ENCODE data around the gene AXIN2. TPM values are rescaled to one million over a fixed set of nuclear protein-coding genes. Genes with fewer than 3 reads are reported as not detected.

Gene AXIN2
- total RNA-seq, 1 donor from 2014 or later = 27.8 TPM

DNA sequence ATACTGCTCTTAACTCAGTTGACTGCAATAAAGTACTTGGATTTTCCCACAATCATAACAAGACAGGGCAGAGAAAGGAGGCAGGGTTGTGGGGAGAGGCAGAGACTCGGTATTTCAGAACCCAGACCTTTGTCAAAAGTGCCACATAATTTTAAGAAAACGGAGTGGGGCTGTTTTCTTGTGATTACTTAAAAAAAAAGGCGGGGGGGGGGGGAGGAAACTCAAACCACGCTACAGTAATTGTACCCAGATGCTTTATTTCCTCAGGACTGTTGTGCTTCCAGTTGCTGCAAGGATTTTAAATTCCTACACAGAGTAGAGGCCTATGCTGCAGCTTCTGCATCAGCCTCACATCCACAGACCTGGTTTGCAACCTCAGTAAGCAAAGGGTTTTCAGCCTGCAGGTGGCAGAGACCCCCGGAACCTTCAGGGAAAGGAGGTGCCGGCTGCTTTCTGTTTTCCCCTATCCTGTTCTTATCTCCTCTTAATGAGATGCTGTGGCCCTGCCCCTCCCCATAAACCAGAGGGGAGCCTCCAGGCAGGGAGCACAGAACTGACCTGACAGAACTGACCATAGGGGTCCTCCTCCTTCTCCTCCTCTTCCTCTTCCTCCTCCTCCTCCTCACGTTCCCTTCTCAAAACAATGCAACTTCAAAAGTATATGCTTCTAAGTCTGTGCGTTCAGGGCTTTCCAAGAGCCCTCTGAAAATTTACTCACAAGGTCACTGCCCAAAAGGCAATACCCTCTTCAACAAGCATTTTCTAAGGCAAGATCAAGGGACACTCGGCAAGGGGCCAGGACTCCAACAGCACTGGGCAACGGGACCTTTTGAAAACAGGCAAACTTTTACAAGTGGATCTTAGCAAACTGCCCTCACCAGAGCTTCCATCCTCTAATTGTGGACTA lies 7.5 kb downstream of the AXIN2 start:
- peak; percentile 29 for DNase-seq

DNA sequence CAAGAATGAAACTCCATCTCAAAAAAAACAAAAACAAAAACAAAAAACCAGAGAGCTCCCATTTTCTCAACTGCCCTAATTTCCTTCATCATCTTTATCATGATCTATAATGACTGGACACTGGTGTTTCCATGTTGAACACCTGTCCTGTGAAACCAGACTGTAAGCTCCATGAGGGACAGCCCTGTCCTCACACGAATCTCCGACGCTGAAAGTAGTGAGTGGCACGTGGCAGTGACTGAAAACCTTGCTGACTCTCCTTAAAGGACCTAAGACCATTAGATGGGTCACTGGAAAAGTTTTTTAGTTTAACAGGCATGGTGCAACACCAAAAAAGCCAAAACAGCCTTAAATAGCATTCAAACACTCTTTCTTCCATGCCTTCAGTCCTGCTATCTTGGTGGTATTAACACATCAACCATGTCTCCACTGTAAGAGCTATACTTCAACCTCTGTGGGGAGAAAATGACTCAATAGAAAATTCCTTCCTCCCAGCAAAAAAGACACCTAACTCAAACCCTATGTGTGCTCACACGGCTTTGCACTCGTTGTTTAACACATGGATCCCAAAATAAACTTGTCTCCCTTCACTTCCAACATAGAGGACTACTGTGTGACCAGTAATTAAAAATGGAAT lies 8.3 kb downstream of the AXIN2 start:
- DNase-seq = peak; percentile 24

DNA sequence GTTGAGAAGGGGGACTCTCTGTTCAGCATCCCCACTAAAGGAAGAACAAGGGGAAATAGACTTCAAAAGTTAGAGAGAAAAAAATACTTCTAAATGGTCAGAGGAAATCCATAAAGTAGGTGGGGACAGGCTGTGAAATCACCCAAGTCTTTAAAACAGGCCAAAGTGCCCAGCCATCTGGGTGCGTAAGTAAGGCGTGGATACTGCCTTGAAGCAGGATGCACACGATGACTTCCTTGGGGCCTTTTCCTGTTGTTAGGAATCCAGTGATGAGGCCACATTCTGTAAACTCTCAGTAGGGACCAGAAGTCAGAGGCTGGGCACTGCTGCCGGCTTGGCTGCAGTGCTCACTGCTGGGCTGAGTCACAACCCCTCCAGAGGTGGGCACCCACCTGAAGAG lies 9.2 kb downstream of the AXIN2 start:
- DNase-seq = no peak

DNA sequence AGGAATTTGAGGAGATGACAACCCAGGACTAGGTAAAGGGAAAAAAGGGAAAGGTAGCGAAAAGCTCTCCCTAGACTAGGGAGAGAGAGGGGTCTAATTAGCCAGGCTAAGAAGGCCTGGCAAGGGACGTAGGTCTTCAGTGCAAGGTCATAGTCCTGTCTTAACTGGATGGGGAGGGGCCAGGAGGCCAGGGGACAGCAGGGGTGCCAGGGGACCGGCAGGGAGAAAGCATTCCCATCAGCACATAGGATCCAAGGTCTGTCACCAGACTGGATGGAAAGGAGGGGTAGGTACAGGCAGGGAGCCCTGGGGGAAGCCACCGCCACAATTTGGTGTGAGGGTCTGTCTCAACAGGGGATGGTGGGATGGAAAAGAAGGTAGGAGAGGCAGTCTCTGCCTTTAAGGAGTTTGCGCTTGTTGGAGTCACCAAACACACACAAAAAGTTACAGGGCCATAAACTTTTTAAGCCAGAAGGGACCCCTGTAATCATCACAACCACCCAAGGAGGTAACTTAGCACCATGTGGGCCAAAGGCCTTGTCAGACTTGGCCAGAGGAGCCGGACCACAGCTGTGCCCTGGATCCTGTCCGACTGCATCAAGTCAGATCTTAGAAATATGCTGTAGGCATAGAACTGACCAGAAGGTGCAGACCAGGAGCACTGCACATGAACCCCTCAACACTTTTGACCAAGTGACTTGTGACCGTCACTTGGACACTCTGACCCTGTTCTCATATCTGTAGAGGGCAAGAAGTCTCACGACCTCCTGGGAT lies 10.0 kb downstream of the AXIN2 start:
- no peak for DNase-seq

DNA sequence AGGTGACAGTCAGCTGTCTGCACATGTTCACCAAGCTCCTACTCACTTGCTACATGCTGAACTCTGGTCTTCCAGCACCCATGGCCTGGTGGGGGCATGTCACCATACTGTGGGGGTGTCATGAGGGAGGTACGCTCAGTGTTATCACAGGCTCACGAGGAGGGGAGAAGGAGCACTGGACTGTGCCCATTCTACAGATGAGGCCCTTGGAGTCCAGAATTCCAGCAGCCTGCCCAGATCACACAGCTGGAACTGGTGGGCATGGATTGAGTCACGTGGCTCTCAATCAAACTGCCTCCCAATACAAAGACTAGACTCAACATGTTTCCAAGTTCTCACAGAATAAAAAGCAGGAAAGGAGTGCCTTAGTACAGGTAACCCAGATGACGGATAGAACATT lies 10.7 kb downstream of the AXIN2 start:
- no peak for DNase-seq

DNA sequence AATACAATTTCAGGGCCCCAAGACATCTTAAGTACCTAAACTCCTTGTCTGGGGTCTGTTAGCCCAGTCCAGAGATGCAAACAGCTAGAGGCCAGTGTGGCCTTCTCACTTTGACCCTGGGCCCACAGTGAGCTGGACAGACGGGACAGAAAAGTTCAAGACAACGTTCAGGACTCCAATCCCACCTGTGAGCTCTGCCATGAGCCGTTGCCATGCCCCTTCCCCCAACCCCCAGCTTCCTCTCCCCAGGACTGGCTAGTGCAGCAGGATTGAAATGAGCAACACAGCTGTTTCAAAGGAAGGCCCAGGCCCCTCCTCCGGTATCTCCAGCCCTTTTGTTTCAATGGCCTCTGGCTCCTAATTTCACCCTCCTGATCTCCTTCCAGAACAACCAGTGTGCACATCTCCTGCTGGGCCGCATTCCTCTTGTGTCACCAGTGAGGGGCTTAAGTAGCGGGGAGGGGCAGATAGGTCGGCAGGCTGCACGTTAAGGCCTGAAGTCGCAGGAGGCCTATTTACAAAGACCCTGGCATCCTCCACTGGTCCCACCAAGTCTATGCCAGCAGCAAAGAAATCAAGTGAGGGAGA lies 11.3 kb downstream of the AXIN2 start:
- DNase-seq = no peak

DNA sequence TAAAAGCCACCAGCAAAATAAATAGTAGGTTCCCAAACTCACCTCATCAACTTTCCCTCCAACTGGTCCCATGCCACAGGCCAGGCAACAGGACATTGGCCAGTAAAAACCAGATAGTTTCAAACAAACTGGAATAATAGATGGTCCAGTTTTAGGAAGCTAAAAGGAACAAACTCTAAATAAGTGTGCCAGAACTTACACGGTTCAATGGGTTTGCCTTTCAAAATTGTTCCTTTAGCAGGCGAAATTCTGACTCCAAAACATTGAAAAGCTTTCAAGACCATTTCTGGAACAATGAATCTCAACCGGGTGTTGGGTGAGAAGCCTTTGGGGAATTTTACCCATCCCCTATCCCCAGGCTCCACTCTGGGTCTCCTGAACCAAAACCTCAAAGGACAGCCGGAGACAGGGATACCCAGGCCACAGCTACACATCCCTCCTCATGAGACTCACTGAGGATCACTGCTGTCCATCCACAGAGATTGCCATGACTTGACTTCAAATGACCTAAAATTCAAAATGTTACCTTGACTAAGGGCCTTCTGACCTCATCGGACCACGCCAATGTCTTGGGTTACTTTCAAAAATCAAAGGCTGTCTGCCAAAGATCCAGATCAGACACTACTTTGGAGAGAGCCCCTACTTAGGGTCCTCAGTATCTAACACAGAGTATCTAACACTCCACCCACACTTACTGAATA lies 13.0 kb downstream of the AXIN2 start:
- DNase-seq = no peak

DNA sequence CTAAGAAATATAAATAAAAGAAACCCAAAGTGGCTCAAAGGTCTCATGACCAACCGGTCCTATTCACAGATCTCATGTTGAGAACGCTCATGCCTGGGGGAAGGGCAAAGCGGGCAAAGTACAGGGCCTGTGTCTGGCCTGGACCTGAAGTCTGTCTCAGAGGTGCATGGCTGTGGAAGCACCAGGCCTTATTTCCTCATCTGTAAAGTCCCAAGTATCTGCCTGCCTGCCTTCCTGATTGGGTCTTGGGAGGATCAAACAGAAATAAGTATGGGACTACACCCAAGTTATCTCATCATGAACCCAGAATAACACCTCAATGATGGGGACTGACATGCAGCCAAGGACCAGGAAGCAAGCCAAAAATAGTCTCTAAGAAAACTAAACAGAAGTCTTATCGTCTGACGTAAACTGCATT lies 14.2 kb downstream of the AXIN2 start:
- DNase-seq = peak; percentile 70

DNA sequence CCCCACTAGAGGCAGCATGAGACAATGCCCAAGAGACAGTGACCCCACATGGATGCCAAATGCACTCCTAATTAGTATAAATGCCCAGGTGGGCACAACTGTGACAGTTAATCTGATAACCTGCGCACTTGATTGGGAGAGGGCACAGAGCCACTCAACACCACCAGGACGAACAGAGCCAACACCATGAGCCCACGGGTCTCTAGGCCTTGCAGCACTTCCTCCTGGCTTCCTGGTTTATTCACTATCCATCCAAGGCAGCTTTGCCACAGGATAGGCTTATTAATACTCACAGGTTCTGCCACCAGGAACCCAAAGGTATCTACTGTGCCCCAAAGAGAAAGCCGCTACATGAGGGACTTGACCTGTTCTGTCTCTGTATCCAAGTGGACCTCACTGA lies 14.9 kb downstream of the AXIN2 start:
- DNase-seq = no peak

DNA sequence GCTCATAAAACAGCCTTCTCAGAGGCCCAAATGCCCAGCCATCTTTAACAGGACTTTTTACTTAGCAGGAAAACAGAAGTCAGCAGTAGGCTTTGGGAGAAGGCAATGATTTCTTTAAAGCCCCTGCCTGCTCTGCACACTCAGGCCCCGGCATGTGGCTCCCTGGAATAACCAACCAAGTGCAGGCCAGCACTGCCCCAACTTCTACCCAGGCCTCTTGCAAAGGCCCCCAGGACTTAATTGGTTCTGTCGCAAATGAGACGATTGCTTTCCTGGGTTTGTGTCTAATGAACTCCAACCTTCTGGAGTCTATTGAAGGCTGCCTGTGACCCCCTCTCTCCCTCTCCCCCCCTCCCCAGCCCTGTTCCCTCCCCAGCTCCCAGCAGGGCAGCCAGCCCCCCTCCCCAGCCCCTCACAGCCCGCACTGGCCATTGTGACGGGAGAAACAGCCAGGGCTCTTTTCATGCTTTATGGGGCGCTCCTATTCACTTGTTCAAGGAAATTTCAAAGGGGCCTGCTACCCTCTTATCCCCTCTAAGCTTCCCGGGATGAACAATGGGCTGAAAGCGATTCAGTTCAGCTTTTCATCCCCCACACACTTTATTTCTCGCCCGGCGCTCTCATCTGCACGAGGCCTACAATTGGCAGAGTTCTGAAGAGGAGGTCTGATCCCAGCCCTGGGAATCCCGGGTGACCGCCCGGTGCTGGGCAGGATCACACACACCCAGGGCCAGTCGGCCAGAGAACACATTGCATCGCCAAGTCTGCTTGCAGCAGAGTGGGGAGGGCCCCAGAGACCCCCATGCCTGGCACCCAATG lies 15.5 kb downstream of the AXIN2 start:
- DNase-seq = no peak

DNA sequence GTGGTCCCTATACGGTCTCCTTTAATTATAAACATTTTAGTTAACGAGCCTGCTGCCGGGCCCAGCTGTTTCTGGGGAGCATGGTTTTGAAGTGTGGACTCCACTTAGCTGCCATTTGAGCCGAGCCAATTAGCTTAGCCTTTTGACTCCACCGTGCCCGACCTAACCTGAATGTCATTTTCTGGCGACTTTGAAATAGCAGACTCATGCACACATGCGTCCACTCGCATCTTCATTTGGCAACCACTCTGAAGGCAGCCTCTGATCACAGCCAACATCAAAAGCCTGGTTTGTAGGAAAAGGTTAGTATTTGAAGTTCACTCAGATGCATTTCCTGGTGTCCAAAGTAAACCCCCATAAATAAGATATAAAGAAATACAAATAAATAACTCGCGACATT lies 16.8 kb downstream of the AXIN2 start:
- DNase-seq = no peak

DNA sequence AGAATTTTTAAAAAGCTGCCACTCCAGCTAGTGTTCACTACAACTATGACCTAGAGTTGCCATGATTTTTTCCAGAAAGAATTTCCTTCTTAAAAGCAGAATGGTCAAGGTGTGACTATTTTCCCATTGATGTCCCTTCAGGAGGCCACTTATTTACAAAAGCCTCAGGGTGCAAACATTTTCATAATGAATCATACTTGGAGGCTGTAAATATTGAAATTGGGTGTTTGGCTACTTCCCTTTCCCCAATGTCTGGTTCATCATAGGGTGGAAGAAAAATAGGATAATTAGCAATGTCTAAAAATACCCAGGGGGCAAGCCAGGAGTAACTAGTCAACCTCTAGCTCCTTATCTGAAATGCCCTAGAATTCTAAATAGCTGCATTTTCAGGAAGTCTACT lies 18.8 kb downstream of the AXIN2 start:
- no peak for DNase-seq

DNA sequence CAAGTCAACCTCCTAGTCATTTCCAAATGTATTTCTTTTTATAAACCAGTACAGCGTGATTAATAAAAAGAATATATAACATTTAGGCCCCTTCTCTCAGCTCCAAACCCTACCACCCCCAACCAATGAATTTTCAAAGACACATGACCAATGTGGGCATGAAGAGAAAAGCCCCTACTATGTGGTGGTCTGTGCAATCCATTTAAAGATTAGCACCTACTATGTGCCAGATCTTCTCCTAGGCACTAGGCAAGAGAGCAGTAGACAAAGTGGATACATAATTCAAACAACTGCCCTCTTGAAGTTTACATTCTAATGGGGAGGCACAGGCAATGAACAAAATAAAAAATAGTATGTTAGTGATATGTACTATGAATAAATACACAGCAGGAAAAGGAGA lies 19.4 kb downstream of the AXIN2 start:
- no peak for DNase-seq

DNA sequence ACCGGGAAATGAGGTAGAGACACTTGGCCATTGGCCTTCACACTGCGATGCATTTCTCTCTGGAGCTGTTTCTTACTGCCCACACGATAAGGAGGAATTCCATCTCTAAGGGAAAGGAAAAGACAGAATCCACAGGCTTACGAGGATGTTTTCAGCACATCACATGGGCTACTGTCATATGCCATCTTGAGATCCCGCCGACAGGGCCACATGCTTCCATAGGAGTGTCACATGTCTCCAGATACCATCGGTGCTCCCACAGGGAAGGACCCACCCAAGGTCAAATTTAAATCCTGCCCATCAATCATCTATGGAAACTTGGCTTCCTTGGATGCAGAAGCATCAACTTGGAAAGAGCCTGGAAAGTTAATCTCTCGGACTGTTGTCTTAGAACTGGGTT lies 20.0 kb downstream of the AXIN2 start:
- DNase-seq = no peak

DNA sequence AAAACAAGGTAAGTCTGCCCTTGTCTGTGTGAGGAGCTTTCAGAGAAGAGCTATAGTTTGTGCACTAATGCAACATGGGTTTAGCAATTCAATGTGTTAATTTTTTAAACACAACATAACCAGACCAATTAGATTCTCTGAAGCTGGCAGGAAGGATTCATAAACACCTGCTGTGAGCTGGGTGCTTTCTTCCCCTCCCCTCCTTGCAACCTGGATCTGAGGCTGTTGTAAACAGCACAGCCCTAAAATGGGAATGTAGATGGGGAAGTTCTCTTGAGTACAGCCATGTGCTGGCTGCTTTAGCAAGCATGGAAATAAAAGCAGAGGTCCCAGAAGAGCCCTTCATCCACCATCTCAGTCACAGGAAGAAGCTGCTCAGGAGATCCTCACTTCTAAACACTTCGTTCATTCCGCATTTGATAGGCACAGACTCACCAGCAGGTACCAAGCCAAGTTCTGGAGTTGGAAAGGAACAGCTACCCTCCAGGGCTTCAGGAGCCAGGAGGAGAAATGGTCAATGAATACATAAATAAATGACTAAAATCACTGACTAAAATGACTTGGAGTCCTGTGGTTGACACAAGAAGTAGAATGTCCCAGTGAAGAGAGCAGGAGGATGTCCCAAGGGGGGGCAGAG lies 21.7 kb downstream of the AXIN2 start:
- no peak for DNase-seq

DNA sequence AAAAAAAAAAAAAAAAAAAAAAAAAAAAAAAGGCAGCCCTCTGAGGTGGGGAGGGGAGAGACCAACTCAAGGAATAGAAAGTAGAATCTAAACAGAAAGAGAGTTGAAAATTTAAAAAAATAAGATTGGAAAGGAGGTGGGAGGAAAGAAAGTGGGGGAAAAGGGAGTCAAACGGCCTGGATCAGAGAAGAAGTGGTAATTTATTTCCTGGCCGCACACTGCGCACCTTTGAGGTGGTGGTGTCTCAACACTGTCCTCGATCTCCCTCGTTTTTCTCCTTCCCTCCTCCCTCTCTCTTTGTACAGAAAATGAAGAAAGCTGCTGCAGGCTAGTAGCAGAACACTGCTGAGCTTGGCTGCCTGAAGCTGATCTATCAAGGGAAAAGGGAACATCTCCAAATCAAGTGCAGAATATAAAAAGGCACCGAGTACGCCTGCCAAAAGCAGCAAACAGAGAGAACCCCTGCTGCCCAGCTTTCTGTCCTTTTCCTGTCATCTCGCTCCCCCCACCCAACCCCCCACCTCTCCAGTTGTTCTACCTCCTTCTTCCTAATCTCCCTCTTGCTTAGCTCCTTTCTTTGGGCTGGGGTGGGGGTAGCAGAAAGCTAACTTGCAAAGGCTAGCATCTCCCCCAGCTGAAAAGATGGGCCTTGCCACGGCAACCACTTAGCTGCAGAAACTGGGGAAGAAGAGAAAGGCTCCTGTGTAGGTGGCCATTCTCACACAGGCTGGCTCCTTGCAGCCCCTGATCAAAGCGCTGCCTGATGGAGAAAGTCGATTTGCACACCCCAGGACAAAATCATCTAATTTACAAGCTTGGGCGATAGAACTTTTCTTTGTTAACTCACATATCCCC lies 22.5 kb downstream of the AXIN2 start:
- DNase-seq = no peak

DNA sequence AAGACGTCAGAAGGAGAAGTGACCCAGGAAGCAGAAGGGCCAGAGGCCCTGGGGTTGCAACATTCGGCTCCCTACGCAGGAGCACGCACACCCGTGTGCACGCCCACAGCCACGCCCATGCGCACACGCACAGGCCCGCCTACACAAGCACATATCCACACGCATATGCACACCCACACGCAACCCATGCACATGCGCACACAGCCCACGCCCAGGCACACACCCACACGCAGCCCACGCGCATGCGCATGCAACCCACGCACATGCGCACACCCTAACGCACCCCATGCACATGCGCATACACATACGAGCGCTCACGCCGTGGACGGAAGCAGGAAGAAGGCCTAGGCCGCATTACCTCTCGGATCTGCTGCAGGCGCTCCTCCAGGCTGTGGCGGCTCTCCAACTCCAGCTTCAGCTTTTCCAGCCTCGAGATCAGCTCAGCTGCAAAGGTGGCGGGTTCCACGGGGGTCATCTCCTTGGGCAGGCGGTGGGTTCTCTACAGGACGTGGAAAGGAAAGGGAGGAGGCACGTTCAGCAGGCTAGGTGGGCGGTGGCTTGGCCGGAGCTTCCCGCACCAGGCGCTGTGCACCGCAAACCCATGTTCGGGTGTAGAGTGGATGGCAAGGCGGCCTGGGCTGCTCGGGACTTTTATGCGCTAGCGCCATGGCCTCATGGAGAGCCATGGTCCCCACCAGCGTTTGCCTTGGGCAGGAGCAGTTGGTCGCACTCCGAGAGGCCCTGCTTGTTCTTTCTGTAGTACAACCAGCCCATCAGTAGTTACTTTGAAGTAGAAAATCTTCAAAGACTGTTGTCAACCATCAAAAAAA lies 23.4 kb downstream of the AXIN2 start:
- DNase-seq = no peak

DNA sequence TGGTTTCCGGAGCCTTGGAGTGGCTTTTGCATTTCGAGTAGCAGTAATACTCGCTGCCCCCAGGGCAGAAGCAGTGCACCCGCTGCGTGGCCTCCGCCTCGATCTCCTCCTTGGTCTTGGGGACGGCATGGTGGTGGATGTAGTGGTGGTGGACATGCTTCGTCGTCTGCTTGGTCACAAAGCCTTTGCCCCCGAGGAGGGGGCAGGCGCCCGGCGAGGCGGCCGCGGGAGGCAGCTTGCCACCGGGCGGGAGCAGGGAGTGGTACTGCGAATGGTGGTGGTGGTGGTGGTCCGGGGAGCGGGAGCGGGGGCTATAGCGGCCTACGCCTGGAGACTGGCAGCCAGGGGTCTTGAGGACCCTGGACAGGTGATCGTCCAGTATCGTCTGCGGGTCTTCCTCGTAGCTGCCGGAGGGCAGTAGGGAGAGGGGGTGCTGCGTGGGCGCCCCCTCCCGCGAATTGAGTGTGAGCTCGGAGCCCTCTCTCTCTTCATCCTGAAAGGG lies 24.1 kb downstream of the AXIN2 start:
- no peak for DNase-seq

Measured in tongue (tissue), 2 donors.